GM19238 (cell line): ENCODE measurements around the gene ZNF831.

ENCODE experiments used
- DNase-seq: peaks from one replicate; pipeline ENCODE4 v3.0.0; 2011; ENCODE audit warnings: low spot score; ENCODE audit not compliant: insufficient read length

Gene ZNF831

DNA sequence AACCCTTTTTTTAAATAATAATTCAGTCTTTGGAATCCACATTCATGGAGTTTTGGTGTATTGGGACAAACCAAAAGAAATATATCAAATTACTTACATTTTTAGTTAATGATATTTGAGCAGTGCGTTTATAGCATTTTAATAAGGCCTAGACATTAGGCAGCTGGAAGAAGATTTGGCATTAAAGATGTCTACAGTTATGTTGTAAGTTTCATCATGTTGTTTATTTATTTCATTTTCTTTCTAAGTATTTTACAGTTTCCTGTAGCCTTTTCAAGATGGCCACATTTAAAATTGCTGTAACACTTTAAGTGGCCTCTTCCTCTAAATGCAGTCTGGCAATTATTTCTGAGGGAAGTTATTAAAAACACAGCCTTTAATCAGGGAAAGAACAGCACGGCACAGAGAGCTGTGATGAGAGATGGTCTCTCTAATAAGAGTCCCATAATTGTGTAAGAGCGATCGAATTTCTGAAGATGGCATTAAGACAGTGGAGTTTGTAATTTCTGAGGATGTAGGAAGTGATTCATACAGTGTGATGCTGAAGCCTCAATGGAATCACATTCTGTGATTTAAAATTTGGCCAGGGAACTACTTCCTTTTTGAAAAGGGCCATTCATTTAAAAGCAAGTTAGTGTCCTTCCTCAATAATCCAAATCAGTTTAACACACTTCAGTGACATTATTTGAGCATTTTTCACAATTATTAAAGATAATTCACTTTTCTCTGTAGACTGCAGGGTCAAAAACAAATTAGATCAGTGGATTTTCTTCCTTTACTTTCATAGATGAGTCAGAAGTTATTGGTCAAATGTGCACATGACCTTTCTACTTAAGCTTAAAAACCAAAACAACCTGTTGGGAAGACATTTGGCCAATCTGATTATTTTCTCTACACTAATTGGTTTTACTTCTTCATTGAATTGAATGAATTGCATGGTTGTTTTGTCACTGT lies 84.4 kb downstream of the ZNF831 start:
- no peak for DNase-seq

DNA sequence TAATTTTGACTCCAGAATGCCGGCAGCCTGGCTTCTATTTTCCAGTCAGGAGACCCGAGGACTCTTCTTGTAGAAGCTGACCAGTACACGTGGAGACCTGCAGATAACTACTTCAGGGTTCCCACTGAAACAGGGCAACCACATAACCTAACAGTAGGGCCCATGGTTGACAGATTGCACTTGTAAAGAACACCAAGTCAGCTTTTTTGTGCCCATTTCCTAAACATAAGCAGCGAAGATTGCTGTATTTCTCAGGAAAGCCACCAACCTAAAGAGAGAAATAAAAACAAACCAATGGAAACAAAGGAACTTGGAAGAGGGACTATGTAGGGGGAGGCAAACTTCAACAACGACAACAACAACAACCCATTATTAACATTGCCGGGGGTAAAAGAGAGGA lies 86.7 kb downstream of the ZNF831 start:
- no peak for DNase-seq

DNA sequence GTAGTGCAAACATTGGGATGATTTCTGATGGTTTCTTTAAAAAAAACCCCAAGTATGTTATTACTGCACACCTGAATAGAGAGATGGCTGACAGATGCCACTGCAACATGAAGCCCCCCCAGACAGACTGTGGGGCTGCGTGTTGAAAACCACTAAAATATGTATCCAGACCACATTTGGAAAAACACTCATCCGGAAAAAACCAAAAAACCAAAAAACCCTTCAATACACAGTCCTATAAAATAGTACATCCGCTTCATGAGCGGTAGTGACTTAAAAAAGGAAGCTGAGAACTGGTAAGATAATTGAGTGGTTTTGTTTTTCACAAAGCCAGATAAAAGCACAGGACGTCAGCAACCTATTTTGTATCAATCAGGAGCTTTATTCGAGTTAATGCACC lies 89.7 kb downstream of the ZNF831 start:
- DNase-seq, result no peak

DNA sequence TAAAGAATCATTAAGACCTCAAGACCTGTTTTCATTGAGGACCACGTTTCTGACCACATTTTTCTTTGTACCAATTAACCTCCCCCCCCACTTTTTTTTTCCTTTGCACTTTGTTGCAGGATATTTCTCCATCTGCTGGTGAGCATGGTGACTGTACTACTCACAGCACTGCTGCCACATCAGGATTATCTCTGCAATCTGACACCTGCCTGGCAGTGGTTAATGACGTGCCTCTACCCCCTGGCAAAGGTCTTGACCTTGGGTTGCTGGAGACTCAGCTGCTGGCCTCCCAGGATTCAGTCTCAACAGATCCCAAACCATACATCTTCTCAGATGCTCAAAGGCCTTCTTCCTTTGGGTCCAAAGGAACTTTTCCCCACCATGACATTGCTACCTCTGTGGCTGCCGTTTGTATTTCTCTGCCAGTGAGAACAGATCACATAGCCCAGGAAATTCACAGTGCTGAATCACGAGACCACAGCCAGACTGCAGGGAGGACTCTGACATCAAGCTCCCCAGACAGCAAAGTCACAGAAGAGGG lies 90.2 kb downstream of the ZNF831 start:
- DNase-seq, result no peak

DNA sequence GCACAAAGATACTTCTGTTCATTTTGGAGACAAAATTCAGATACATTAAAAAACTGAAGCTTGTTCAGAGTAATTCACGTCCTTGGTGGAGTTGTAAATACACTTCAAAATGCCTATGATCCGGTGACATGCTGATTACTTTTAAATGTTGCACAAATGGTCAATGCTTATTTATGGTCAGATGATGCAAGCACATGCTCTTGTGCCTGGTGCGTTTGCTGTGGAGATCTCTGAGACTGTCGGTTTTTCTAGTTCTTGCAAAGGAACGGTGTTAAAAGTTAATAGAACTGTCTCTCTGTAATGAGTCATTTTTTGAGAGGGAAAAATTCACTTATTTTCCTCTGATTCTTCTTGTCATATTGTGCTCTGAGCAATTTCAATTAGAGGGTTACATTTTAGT lies 91.6 kb downstream of the ZNF831 start:
- DNase-seq, result no peak

DNA sequence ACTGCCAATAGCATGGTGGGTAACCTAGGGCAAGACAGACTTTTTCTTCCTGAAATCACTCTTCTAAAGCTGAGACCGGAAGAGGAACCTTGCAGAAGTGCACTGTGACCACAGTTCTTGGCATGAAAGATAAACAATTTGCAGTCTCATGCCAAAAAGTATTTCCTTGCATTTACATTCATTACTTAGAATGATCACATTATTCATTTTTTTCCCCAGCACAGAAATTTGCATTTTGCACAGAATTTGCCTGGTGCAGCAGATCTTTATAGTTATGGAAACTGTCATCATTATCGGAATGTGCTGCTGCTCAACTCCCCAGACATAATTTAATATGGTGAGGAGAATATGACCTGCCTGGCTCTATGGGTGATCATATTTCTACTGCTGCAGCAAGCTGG lies 94.6 kb downstream of the ZNF831 start:
- no peak for DNase-seq

DNA sequence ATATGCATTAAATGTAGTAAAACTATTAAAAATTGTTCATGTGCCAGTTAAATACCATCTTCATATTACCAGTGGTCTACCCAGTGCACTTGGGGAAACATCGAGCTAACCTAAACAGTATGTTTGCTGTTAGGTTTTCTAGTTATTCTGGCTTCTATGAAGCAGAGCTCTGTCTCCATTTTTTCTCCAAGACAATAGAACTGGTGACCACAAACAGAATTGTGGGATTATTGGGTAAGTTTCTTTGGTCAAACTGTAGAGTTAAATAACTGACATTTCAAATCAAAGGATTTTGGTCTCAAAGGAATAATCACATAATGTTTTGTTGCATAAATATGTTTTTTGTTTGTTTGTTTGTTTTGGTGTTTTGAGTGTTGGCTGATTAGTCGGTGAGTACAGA lies 96.3 kb downstream of the ZNF831 start:
- no peak for DNase-seq

DNA sequence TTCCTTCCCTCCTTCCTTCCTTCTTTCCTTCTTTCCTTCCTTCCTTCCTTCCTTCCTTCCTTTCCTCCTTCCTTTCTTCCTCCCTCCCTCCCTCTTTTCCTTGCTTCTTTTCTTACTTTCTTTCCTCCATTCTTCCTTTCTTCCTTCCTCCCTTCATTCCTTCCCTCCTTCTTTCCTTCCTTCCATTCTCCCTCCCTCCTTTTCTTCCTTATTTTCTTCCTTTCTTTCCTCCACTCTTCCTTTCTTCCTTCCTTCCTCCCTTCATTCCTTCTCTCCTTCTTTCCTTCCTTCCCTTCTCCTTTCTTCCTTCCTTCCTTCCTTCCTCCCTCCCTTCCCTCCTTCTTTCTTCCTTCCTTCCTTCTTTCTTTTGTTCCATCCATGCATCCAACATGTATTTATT lies 101.7 kb downstream of the ZNF831 start:
- no peak for DNase-seq

DNA sequence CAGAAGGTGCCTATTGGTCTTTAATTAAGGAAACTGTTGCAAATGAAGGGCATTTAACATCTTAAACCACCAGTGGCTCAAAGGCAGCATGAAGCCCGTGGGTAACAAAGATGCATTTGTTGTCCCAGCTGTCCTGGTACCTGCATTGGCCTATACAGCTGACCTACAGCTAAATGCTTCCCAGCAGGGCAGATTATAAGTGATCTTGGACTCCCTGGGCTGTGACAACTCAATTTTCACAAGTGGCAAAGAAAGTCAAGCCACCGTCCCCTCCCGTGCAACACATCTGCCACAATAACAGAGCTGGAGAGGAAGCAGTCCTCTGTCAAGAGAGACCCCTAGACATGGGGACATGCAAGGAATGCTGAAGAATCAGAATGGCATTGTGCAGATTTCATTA lies 105.2 kb downstream of the ZNF831 start:
- no peak for DNase-seq

DNA sequence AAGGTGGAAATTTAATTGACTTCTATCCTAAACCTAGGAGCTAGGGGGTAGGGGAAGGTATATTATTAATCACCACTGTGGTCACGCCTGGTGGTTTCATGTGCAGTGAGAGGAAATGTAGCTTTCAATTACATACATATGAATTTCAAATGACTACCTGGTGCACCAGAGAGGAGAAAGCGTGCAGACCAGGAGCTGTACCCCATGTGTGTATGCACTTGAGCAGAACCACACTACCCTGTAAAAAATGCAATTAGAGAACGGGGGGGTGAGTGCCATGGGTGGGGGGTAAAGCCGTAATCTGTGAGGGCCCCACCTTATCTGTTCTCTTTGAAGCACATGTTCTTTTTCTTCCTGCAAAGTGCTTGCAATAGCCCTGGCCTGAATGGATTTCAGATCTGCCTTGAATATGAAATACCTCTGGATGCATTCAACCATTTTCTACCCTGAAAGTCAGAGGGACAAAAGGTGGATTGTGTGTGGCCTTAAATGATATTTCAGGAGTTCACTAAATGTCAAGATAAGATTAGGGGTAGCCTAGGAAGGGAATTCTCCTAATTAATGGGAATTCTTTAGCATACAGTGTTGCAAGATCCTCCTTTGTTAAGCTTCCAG lies 105.9 kb downstream of the ZNF831 start:
- no peak for DNase-seq

DNA sequence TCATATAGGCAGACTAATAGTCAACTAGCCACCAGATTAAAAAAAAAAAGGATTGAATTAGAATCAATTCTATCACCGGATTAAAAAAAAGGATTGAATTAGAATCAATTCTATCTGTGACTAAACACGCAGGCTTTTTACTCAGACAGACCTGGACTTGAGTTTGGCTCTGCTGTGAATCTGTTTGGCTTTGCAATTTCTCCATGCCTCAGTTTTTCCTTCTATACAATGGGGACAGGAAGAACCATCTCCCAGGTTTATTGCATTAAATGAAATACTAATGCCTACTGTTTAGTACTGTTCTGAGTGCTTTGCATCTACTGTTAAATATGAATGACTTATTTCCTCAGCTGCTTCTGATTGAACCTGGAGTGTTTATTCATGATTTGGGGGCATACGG lies 106.8 kb downstream of the ZNF831 start:
- DNase-seq, result no peak

DNA sequence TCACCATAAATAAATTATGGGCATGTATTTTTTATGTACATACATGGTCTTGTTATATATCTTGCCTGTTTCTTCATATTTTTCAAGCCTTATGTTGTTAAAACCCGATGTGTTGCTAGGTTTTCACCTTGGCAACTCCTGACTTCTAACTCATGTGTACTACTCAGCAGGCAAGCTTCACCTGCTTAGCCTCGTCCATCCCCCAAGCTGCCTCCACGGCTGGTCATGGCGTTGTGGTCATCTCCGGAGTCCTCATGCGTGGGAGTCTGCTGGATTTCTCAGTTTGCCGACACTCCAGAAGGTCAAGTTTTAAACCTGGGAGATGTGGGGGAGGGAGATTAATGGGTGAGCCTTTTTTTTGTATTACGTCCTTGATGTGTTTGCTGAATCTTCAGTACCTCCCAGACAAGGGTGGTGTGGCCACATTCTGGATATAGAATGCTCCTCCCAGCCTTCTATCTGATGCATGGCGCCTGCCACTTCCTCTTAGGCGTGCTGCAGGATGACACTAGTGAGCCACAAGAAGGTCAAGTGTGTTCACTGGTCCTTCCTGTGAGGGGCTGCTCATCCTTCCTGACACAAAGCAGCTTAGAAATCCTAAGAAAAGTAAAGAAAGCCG lies 110.2 kb downstream of the ZNF831 start:
- DNase-seq, result no peak

DNA sequence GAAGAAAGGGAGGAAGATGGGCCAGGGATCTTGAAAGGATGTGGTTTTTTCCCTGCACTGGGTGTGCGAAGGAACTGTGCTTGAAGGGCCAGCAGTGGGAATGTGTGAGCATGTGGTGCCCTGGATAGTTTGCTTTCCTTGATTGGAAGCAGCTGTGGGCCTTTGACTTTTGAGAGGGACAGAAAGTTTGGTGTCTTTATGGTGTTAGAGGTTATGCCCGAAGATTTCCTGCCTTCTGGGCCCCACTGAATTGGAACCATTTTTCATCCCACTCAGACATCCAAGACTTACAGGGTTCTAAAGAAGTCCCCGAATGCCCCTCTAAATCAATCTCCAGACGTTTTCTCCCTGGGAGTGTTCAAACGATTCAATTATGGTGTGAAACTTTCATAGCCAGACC lies 113.3 kb downstream of the ZNF831 start:
- no peak for DNase-seq

DNA sequence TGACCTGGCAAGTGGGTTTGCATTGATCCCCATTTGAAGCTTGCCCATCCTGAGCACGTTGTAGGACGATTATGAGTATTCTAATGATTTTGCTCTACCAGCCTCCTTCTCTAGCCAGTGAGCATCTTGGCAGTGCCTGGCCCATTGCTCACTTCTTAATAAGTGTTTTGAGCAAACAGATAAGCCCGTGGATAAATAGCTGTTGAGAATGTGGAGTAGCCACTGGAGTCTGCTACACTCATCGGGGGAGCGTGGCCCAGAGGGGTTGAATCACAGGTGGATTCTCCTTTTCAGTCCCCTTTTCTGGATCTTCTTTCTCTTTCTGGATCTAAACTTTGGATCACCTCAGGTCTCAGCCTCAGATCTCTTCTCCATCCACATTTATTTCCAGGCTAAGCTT lies 120.8 kb downstream of the ZNF831 start:
- no peak for DNase-seq

DNA sequence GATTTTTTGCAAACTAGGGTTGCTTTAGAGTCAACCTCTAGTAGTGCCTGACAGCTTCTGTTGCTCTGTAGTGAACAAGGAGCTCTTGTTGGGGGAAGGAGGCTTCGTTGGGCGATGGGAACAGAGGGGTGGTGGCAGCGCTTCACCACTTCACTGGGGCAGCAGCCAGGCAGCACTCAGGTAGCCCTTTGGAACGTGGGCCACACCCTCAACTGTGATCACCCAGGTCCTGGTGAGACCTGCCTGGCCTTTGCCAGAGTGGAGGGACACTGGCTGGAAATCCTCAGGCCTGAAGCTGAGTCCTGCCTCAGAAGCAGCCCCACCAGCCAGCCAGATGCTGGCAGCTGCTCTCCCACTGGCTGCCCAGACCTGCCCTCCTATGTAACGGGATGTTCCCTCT lies 126.4 kb downstream of the ZNF831 start:
- DNase-seq, result no peak

DNA sequence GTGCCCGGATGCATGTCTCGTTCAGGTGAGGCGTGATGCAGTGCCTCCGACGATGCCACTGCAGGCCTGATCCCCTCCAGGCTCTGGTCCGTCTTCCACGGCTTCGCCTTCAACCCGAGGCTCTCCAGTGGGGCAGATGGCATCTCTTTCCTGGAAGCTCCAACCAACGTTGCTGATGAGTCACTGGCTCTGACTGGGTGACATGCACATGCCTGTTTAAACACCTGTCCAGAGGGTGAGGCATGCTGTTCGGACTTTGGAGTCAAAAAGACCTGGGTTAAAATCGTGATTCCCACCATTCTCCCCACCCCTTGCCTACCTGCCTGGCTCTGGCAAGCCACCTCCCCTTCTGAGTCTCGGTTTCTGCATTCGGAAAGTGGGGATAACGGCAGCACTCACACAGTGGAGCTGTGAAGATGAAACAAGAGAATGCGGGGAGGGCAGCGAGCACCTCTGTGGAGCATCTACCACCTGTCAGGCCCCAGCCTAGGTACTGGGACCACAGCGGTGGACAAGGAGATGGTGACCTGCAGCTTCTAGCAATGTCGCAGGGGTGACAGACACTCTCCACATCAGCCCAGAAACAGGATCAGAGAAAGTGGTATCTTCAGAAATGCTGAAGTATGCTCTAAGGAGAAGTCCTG lies 128.2 kb downstream of the ZNF831 start:
- no peak for DNase-seq

DNA sequence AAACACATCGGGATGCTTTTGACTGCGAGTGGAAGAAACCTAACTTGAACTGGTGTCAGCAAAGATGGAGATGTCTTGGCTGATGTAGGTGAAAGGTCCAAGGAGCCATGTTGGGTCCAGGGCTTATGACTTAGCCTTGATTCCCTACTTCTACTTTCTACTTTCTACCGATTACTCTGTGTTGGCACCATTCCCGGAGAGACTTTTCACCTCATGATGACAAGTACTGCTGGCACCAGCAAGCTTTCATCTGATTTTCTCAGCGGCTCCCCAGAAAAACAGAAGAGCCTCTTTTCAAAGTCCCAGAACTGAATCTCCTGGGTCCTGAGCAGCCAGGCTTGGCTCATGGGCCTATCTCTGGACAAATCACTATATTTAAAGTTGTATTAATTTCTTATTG lies 131.9 kb downstream of the ZNF831 start:
- DNase-seq, result no peak

DNA sequence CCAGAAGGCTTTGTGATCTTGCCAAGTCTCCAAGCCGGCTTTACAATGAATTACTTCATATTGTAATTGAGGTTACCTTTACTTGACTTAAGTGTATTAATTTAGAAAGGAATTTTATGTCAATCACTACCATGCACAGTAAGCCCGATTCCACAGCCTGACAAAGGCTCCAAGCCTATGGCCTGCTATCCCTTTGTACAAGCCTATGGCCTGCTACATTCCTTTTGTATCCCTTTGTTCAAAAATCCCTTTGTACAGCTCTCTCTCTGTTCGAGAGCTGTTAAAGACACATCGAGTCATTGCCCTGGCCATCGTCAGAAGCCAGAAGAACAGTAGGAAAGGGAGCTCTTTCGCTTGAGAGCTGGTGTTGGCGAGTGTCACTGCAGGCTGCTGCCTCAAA lies 134.1 kb downstream of the ZNF831 start:
- DNase-seq, result no peak

DNA sequence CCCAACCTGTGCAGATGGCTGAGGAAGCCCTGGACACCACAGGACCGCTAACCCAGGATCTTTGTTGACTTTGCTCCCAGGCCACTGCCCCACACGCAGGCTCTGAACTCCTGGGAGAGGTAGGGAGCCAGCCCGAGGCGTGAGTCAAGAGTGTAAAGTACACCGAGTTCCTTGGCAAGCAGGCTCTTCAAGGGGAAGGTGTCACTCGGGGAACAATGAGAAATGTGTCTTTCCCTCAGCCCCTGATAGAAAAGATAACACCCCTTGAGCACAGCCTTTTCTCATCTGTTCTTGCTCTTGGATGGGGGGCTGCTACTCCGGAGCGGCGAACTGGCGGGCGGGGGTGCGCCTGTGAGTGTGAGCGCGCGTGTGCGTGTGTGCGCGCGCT lies 136.3 kb downstream of the ZNF831 start:
- no peak for DNase-seq

DNA sequence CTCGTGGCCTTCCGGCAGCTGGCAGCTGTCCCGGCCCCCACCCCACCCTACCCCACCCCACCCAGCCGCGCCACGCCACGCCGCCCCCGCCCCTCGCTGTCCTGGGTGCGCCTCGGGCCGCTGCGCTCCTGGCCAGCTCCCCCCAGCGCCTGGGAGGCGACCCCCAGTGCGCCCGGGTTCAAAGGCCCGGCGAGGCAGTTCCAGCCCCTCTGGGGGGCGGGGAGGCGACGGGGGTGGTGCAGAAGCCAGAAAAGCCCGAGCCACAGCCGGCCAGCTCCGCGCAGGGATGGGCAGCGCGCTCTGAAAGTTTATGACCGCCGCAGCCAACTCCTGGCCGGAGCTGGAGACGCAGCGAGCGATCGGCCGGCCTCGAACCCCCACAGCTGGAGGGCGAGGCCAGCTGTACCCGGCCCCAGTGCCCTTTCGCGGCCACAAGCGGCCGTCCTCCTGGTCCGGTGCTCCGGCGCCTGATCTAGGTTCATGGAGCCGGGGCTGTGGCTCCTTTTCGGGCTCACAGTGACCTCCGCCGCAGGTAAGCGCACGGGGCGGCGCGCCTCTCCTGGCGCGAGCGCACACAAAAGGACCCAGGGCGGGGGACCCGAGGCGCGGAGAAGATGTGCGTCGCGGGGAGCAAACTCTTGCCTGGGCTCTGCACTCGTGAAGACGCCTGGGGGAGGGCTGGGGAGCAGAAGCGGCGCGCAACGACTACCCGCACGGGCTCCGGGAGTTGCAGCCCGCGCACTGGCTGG lies 136.9 kb downstream of the ZNF831 start, which contains the start of gene EDN3:
TSS of gene EDN3 (plus strand) at position 279 of the 749 bp plus-strand sequence. CDS start at position 481, 202 bp downstream.
- DNase-seq, result no peak
